MM.1S (cell line): Measurements from ENCODE around the gene THAP7.

Source experiments
- CTCF ChIP-seq: fragments of 300-600 bp; sonication (generic); IDR thresholded peaks from 2 replicates; pipeline ENCODE4 v1.5.1; 2016; ENCODE audit warnings: antibody characterized with exemption, low read length, mixed read lengths
- EZH2 ChIP-seq: fragments of 300-600 bp; sonication (generic); optimal IDR thresholded peaks from 2 replicates; pipeline ENCODE3; 2017; ENCODE audit warnings: low read depth, mild to moderate bottlenecking, antibody characterized with exemption, low read length, mixed read lengths
- EZH2phosphoT487 ChIP-seq: fragments of 300-600 bp; sonication (generic); IDR thresholded peaks from 2 replicates; pipeline ENCODE4 v1.6.1; 2018; ENCODE audit warnings: antibody characterized with exemption, low read length

GRCh38 chr22:20965104-20965887 lies 36.6 kb downstream of the THAP7 start:
- TF ChIP-seq CTCF (no peak), EZH2phosphoT487 (no peak), EZH2 (no peak)
